Astrocyte of the spinal cord (primary cell): ENCODE results near the gene KSR1.
"Not testable (repeated sequence)": the region's sequence is repeated elsewhere in the genome, so short reads cannot be mapped to it uniquely, and the experiment has no call there.

Experiments used
- DNase-seq: peaks from one replicate; pipeline ENCODE4 v3.0.0; 2011; ENCODE audit warnings: low read depth, low spot score
- H3K4me3 ChIP-seq: 2 replicates; pipeline ENCODE4 v1.5.1; 2011; ENCODE audit warnings: low read depth, mild to moderate bottlenecking, low read length, moderate library complexity
- in situ Hi-C: cut with HindIII; loops from 2 replicates; pipeline ENCODE4 v1.10.0; 2017; ENCODE audit warnings: low sequenced_read_pairs
- TF ChIP-seq, protein P1 (sequence below): IDR thresholded peaks from 2 replicates; pipeline ENCODE4 v1.5.1; 2012; ENCODE audit warnings: low read depth, mild to moderate bottlenecking, low read length, inconsistent platforms

The KSR1 gene

DNA sequence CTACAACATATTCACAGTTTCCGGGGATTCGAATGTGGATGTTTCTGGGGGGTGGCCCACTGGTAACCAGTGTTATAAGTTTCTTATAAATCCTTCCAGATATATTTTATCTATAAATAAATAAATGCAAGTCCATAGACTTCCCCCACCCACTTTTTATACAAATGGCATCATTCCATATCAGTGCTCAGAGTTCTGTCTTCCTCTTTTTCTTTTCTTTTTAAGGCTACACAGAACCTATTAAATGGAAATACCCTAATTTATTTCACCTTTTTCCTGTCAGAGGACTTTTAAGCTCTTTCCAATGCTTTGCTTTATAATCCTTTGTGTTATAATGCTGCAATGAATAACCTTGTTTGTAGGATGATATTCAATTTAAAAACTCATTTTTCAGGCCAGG is 178.5 kb downstream of the KSR1 start:
- TF ChIP-seq, protein P1, sequence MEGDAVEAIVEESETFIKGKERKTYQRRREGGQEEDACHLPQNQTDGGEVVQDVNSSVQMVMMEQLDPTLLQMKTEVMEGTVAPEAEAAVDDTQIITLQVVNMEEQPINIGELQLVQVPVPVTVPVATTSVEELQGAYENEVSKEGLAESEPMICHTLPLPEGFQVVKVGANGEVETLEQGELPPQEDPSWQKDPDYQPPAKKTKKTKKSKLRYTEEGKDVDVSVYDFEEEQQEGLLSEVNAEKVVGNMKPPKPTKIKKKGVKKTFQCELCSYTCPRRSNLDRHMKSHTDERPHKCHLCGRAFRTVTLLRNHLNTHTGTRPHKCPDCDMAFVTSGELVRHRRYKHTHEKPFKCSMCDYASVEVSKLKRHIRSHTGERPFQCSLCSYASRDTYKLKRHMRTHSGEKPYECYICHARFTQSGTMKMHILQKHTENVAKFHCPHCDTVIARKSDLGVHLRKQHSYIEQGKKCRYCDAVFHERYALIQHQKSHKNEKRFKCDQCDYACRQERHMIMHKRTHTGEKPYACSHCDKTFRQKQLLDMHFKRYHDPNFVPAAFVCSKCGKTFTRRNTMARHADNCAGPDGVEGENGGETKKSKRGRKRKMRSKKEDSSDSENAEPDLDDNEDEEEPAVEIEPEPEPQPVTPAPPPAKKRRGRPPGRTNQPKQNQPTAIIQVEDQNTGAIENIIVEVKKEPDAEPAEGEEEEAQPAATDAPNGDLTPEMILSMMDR: no peak
- in situ Hi-C loops: no loop called here
- no peak for DNase-seq
- no peak overlapping the region for H3K4me3 ChIP-seq

DNA sequence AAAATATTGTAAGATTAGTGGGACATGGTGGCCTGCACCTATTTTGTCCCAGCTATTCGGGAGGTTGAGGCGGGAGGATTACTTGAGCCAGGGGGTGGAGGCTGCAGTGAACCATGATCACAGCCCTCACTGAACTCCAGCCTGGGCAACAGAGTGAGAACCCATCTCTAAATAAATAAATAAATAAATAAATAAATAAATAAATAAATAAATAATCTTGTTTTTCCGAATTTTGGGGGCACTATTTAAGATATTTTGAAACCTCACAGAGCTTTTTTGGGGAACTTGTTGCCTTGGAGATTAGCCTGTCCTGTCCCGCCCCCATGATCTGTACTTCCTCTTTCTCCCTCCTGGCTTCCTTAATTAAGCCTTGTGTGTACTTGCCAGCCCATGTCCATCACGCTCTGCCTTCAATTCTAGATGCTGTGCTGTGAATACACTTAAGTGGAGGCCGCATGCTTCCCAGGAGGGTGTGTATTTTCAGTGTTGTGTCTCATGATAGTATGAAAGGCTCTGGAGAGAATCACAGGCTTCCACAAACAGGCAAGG is 179.1 kb downstream of the KSR1 start:
- H3K4me3 ChIP-seq: no peak overlapping the region
- no peak for DNase-seq
- TF ChIP-seq, protein P1: no peak
- in situ Hi-C loops: no loop called here

DNA sequence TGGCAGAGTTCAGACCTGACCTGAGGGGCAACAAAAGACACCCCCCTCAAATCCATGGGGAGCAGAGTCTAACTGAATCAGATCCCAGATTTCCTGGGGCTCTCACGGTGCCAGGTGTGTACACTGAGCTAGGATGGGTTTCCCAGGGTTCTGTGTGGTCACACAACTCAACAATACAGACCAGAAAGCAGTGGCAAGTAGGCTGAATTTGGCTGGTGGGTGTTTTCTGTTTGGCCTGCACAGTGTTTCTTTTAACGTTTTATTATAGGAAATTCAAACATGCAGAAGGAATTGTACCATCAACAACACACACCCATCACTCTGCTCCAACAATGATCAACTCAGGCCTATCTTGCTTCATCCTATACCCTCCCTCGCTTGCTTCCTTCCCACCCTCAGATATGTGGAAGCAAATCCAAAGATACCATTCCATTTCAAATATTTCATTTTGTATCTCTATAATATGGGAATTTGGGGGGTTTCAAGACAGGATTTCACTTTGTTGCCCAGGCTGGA is 179.8 kb downstream of the KSR1 start:
- in situ Hi-C loops, H3K4me3 ChIP-seq, DNase-seq: not testable (repeated sequence)

DNA sequence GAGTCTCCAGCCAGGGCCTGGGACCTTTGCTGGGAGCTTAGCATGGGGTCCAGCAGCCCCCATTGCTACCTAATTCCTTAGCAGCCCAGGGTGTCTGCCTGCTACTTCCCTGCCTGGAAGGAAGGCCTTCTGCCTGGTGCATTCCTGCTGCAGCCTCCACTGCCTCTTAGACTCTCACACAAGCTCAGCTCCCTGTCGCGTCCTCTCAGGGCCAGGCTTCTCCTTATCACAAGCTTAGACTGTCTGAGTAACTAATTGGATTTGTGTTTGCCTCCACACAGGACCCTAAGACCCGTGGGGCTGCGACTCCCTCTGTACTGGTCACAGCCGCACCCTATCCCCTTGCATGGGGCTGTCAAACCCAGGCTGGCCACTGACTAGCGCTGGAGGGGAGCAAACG is 181.6 kb downstream of the KSR1 start:
- DNase-seq, in situ Hi-C loops, H3K4me3 ChIP-seq: not testable (repeated sequence)

DNA sequence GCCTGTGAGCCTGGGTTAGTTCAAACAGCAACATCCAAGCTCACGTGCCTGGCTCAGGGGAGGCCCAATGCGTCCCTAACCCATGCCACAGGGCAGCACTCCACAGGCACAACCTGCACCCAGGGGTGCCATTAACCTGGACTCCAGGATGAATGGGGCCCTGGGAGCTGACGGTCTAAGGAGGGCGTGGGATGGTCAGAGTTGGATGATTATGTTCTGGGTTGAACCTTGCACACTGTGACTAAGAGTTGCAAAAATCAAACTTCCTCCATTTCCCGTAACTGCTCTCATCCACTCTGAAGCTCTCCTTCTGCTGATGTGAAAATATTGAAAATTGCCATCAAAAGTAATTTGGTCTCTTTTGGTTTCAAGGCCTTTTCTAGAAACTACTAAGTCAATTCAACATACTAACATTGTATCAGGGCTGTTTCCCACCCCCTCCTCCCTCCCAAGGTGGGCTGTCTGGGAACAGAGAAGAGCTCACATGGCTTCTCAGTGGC is 182.2 kb downstream of the KSR1 start:
- H3K4me3 ChIP-seq, DNase-seq, in situ Hi-C loops: not testable (repeated sequence)

DNA sequence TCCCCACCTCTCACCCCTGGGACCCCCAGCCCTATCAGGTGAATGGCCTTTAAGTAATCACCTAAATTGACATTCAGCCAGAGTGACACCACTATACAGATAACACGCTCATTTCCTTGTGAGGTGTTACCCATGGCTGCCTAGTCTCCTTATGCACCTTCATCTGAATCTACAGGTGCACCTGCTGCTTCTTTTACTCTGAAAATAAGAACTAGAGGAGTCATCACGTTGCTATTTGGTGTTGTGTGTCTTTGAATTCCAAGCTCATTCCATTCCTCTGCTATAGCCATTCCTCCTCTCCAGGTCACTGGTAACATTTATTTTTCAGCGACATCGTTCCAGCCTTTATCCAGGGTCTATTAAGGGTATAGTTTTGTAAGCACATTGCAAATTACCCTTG is 184.5 kb downstream of the KSR1 start:
- DNase-seq: no peak
- TF ChIP-seq, protein P1: no peak
- in situ Hi-C loops: no loop called here
- no peak overlapping the region for H3K4me3 ChIP-seq

DNA sequence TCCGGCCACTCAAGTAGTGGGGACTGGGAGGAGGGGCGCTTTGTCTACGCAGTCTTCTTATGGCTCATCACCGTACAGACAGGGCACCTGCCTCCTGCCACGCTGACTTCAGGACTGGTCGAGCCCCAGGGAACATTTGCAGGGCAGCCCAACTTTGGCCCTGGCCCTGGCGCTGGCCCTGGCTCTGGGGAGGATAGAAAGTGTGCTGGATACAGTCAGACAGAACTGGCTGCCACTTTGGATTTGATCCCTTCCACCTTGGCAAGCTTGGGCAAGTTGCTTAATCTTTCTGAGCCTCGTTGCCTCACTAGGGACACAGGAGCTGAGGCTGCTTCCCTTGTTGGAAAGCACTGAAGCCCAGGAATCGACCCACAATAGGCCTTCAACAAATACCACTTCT is 188.3 kb downstream of the KSR1 start:
- TF ChIP-seq, protein P1: no peak

DNA sequence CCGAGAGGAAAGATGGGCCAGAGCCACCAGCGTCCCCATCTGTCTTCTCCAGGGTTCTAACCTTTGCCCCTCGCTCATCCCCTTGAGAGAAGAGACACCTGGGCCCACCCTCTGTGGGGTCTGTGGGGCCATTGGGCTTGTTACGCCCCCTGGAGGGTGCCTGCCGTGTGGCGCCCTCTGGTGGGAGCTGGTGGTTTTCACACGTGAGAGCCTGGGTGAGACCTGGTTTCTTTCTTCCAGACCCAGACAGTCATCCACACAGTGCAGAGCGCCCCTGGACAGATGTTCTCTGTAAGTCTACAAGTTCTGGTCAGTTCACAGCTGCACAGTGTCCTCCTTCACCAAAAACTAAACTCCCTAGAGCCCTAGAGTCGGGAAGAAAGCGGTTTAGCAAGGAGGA is 189.4 kb downstream of the KSR1 start:
- in situ Hi-C loops, H3K4me3 ChIP-seq, DNase-seq: not testable (repeated sequence)

More for the DNA sequence above, 188.3 kb downstream of the KSR1 start:
- no peak overlapping the region for H3K4me3 ChIP-seq
- in situ Hi-C loops: no loop called here
- DNase-seq: no peak

DNA sequence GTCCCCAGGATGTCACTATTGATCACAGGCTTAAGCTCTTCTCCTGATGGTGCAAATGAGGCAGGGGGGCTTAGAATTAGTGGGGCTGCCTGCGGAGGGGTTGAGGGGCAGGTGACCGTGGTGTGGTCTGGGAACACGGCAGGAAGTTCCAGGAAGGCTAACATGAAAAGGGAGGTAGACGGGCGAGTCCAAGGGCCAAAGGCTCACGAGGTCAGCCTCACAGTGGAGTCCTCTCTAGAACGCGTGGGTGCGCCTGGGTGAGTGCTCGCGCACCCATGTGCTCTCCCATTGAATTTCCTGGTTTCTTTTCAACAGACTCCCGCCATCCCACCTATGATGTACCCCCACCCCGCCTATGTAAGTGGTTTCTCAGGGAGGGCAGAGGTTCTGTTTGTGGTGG is 190.0 kb downstream of the KSR1 start:
- in situ Hi-C loops: no loop called here

More for the DNA sequence above, 190.0 kb downstream of the KSR1 start:
- TF ChIP-seq, protein P1: no peak
- no peak for DNase-seq
- H3K4me3 ChIP-seq: no peak overlapping the region
